Measurements from ENCODE around the gene ARPP19.

DNA sequence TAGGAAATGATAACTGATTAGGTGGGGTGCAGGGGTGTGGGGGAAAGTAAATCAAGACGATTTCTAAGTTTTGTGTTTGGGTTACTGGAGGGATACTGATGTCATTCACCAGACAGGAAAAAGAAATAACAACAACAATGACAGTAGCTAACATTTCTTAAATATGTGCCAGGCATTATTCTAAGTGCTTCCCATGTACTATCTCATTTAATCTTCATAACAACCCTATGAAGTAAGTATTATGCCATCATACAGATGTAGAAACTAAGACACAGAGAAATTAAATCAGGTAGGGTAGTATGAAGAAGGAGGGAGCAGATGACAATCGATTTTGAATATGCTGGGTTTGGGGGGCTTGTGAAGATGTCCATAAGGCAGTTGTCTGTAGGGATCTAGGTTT, 53.5 kb downstream of the ARPP19 start:
- TF ChIP-seq YY1 (IDR thresholded peaks at IDR 0.05) (no peak), TAF1 (conservative IDR thresholded peaks at IDR 0.05) (no peak), GABPA (IDR thresholded peaks at IDR 0.05 in 1 of 2, conservative IDR thresholded peaks at IDR 0.05 in 1 of 2) (no peak), SP1 (IDR thresholded peaks at IDR 0.05) (no peak)
- TF ChIP-seq, protein P1, sequence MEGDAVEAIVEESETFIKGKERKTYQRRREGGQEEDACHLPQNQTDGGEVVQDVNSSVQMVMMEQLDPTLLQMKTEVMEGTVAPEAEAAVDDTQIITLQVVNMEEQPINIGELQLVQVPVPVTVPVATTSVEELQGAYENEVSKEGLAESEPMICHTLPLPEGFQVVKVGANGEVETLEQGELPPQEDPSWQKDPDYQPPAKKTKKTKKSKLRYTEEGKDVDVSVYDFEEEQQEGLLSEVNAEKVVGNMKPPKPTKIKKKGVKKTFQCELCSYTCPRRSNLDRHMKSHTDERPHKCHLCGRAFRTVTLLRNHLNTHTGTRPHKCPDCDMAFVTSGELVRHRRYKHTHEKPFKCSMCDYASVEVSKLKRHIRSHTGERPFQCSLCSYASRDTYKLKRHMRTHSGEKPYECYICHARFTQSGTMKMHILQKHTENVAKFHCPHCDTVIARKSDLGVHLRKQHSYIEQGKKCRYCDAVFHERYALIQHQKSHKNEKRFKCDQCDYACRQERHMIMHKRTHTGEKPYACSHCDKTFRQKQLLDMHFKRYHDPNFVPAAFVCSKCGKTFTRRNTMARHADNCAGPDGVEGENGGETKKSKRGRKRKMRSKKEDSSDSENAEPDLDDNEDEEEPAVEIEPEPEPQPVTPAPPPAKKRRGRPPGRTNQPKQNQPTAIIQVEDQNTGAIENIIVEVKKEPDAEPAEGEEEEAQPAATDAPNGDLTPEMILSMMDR (IDR thresholded peaks at IDR 0.05; ENCODE audit: low read depth, low read length, missing input control), result no peak
- TF ChIP-seq, protein P2, sequence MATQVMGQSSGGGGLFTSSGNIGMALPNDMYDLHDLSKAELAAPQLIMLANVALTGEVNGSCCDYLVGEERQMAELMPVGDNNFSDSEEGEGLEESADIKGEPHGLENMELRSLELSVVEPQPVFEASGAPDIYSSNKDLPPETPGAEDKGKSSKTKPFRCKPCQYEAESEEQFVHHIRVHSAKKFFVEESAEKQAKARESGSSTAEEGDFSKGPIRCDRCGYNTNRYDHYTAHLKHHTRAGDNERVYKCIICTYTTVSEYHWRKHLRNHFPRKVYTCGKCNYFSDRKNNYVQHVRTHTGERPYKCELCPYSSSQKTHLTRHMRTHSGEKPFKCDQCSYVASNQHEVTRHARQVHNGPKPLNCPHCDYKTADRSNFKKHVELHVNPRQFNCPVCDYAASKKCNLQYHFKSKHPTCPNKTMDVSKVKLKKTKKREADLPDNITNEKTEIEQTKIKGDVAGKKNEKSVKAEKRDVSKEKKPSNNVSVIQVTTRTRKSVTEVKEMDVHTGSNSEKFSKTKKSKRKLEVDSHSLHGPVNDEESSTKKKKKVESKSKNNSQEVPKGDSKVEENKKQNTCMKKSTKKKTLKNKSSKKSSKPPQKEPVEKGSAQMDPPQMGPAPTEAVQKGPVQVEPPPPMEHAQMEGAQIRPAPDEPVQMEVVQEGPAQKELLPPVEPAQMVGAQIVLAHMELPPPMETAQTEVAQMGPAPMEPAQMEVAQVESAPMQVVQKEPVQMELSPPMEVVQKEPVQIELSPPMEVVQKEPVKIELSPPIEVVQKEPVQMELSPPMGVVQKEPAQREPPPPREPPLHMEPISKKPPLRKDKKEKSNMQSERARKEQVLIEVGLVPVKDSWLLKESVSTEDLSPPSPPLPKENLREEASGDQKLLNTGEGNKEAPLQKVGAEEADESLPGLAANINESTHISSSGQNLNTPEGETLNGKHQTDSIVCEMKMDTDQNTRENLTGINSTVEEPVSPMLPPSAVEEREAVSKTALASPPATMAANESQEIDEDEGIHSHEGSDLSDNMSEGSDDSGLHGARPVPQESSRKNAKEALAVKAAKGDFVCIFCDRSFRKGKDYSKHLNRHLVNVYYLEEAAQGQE (IDR thresholded peaks at IDR 0.05), result no peak
- TF ChIP-seq, protein P3, sequence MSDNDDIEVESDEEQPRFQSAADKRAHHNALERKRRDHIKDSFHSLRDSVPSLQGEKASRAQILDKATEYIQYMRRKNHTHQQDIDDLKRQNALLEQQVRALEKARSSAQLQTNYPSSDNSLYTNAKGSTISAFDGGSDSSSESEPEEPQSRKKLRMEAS (IDR thresholded peaks at IDR 0.05), result no peak

Measured in liver (tissue), 3 donors.